ENCODE results near the gene RBM34.

Gene RBM34

DNA sequence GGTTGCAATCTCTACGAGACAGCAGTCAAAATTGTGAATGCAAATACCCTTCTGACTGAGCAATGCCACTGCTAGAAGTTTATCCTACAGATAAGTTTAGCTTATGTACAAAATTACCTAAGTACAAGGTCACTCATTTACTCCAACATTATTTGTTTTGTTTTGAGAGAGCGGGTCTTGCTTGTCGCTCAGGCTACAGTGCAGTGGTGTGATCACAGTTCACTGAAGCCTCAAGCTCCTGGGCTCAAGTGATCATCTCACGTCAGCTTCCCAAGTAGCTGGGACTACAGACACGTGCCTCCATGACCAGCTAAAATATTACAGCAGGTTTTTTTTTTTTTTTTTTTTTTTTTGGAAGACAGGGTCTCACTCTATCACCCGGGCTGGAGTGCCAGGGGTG lies 15.4 kb downstream of the RBM34 start:
- in situ Hi-C loops (cut with HindIII; ENCODE audit: low pct_unique_long_range_greater_than_20kb, low sequenced_read_pairs): no loop called here
- TF ChIP-seq JUND (IDR thresholded peaks at IDR 0.05; ENCODE audit: low read depth): no peak
- no peak for DNase-seq (ENCODE audit: low read depth in 1 of 2, low spot score in 1 of 2)

GRCh38 chr1:235142991-235143390 lies 18.1 kb downstream of the RBM34 start:
- DNase-seq (ENCODE audit: low read depth in 1 of 2, low spot score in 1 of 2): no peak
- in situ Hi-C loops (cut with HindIII; ENCODE audit: low pct_unique_long_range_greater_than_20kb, low sequenced_read_pairs): no loop called here
- no peak for TF ChIP-seq JUND (IDR thresholded peaks at IDR 0.05; ENCODE audit: low read depth)

- no peak for TF ChIP-seq JUND (IDR thresholded peaks at IDR 0.05; ENCODE audit: low read depth)
- DNase-seq (ENCODE audit: low read depth in 1 of 2, low spot score in 1 of 2): no peak
- in situ Hi-C loops (cut with HindIII; ENCODE audit: low pct_unique_long_range_greater_than_20kb, low sequenced_read_pairs): no loop called here
Observed at GRCh38 chr1:235139315-235139714, 21.7 kb downstream of the RBM34 start.

GRCh38 chr1:235138821-235139220 lies 22.2 kb downstream of the RBM34 start:
- TF ChIP-seq JUND (IDR thresholded peaks at IDR 0.05; ENCODE audit: low read depth): no peak
- in situ Hi-C loops (cut with HindIII; ENCODE audit: low pct_unique_long_range_greater_than_20kb, low sequenced_read_pairs): no loop called here
- DNase-seq (ENCODE audit: low read depth in 1 of 2, low spot score in 1 of 2): no peak

DNA sequence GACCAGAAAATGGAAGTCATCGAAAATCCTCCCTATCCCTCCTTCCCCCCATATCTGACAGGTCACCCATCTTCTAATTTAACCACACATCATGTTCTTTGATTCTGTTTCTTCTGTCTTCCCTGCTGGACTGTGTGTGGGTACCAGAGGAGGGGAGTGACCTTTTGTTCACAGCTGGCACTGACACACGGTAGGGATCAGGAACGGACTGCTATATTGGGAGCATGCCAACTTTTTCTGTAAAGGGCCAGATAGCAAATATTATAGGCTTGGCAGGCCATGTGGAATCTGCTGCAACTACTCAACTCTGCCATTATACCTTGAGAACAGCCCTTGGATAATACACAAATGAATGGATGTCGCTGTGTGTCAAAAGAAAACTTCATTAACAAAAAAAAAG lies 24.9 kb downstream of the RBM34 start:
- no peak for DNase-seq (ENCODE audit: low read depth in 1 of 2, low spot score in 1 of 2)
- no peak for TF ChIP-seq JUND (IDR thresholded peaks at IDR 0.05; ENCODE audit: low read depth)
- in situ Hi-C loops (cut with HindIII; ENCODE audit: low pct_unique_long_range_greater_than_20kb, low sequenced_read_pairs): no loop called here

GRCh38 chr1:235134171-235134570 lies 26.9 kb downstream of the RBM34 start:
- in situ Hi-C loops (cut with HindIII; ENCODE audit: low pct_unique_long_range_greater_than_20kb, low sequenced_read_pairs): no loop called here
- no peak for TF ChIP-seq JUND (IDR thresholded peaks at IDR 0.05; ENCODE audit: low read depth)
- no peak for DNase-seq (ENCODE audit: low read depth in 1 of 2, low spot score in 1 of 2)

- DNase-seq (ENCODE audit: low read depth in 1 of 2, low spot score in 1 of 2): no peak
- in situ Hi-C loops (cut with HindIII; ENCODE audit: low pct_unique_long_range_greater_than_20kb, low sequenced_read_pairs): no loop called here
Observed at GRCh38 chr1:235133086-235133485, 28.0 kb downstream of the RBM34 start.

GRCh38 chr1:235131961-235132360 lies 29.1 kb downstream of the RBM34 start:
- no peak for TF ChIP-seq JUND (IDR thresholded peaks at IDR 0.05; ENCODE audit: low read depth)
- DNase-seq (ENCODE audit: low read depth in 1 of 2, low spot score in 1 of 2): no peak
- in situ Hi-C loops (cut with HindIII; ENCODE audit: low pct_unique_long_range_greater_than_20kb, low sequenced_read_pairs): no loop called here

More at GRCh38 chr1:235133086-235133485, 28.0 kb downstream of the RBM34 start:
- no peak for TF ChIP-seq JUND (IDR thresholded peaks at IDR 0.05; ENCODE audit: low read depth)

- no peak for TF ChIP-seq JUND (IDR thresholded peaks at IDR 0.05; ENCODE audit: low read depth)
- in situ Hi-C loops (cut with HindIII; ENCODE audit: low pct_unique_long_range_greater_than_20kb, low sequenced_read_pairs): no loop called here
Observed at GRCh38 chr1:235130766-235131270, 30.2 kb downstream of the RBM34 start.

DNA sequence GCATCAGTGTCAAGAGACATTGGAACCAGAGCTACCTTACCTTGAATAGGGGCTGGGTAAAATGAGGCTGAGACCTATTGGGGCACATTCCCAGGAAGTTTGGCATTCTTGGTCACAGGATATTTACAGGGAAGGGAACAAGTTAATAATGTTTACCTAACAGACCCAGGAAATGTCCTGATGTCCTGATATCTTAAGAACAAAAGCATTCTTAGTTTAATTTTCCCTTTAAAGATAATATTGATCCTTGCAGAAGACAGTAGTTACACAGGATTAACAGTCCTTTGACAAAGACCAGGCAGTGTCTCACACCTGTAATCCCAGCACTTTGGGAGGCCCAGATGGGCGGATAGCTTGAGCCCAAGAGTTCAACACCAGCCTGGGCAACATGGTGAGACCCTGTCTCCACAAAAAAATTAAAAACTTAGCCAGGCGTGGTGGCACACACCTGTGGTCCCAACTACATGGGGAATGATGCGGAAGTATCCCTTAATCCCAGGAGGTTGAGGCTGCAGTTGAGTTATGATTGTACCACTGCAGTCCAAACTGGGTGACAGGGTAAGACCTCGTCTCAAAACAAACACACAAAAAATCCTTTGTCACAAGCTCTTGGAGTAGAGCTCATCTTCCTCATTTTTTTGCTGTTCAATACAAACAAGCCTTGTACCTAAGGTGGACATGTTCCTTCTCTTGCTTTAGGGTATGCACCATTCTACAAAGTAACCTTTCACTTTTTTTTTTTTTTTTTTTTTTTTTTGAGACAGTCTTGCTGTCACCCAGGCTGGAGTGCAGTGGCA lies 31.1 kb downstream of the RBM34 start:
- TF ChIP-seq JUND (IDR thresholded peaks at IDR 0.05; ENCODE audit: low read depth): no peak
- peak in 1 of 2 experiments; percentile 41 for DNase-seq (ENCODE audit: low read depth in 1 of 2, low spot score in 1 of 2)
- in situ Hi-C loops (cut with HindIII; ENCODE audit: low pct_unique_long_range_greater_than_20kb, low sequenced_read_pairs): no loop called here

More at GRCh38 chr1:235130766-235131270, 30.2 kb downstream of the RBM34 start:
- no peak for DNase-seq (ENCODE audit: low read depth in 1 of 2, low spot score in 1 of 2)

DNA sequence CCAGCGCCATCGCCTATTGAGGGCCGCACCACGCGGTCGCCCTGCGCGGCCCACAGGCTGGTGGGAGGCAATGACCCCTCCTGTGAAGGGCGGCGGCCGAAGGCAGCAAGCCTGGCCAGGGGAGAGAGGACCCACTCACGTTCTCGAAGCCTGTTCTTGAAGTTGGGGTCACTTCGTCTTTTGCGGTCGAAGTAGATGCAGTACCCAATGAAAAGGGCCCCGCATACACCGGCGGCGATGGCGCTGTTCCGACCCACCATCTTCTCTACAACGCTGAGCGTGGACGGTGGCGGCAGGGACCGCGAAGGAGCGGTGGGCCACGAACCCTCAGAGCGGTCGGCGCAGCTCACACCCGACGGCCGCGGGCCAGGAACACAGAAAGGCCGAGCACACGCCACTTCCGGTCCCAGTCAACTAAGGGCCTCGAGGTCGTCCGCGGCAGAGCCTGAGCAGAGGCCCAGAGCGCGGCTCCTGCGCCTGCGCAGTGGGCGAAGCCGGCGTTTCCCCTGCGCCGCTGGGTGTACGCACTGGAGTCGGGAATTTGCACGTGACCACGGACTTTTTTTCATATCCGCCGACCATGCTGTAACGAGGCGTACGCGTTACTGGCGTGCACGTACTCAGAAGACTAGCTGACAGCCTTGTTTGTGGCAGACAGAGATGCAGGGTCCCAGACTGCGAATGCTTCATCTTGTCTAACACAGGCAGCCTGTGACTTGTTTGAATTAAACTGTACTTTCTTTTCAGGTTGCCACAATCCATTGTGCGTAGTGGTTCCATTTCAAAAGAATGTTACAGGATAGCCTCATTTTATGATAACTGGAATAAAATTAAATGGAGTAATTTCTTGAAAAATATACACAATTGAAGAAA lies 32.4 kb downstream of the RBM34 start, which contains the start of gene TOMM20:
TOMM20 (minus strand) TSS at position 382 of the 873 bp plus-strand sequence; CDS start at position 260, 122 bp downstream.
- in situ Hi-C loops (cut with HindIII; ENCODE audit: low pct_unique_long_range_greater_than_20kb, low sequenced_read_pairs): no loop called here
- peak; percentile 97 to 99 for DNase-seq (ENCODE audit: low read depth in 1 of 2, low spot score in 1 of 2)
- TF ChIP-seq JUND (IDR thresholded peaks at IDR 0.05; ENCODE audit: low read depth): no peak

DNA sequence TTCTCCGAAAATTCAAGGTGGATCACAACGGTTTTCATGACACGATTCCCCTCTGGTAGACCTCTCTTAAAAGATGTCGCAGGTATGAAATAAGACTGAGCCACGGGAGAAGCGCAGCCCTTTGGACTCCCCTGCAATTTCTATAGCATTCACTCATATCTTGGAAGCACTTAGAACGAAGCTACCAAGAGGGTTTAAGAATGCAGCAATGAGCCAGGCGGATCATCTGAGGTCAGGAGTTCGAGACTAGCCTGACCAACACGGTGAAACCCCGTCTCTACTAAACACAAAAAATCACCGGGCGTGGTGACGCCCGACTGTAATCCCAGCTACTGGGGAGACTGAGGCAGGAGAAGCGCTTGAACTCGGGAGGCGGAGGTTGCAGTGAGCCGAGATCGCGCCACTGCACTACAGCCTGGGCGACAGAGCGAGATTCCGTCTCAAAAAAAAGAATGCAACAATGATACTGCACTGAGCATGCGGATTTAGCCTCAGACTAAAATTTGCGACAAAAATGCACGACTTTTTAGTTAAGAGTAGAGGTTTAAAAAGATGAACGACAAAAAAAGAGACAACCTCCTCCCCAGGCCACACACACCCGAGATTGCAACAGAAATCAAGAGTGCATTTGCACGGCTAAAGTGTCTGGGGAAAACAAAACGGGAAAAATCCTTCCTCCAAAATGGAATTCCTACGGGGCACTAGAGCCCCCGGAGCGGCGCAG lies 33.2 kb downstream of the RBM34 start:
- no peak for TF ChIP-seq JUND (IDR thresholded peaks at IDR 0.05; ENCODE audit: low read depth)
- no peak for DNase-seq (ENCODE audit: low read depth in 1 of 2, low spot score in 1 of 2)

More for the DNA sequence above, 33.2 kb downstream of the RBM34 start:
- in situ Hi-C loops (cut with HindIII; ENCODE audit: low pct_unique_long_range_greater_than_20kb, low sequenced_read_pairs): no loop called here
